ACC112 (cell line): ENCODE data around the gene GNAZ.

ENCODE experiments used
- H2AFZ ChIP-seq: fragments of 200-600 bp; sonication (generic); one replicate; pipeline ENCODE4 v1.6.0; 2017; ENCODE audit warnings: antibody characterized with exemption, low read length; ENCODE audit not compliant: unreplicated experiment
- H3K27ac ChIP-seq: fragments of 200-600 bp; sonication (generic); 2 replicates; pipeline ENCODE4 v1.5.1; 2014; ENCODE audit warnings: low read depth, mild to moderate bottlenecking, antibody characterized with exemption, low read length, moderate library complexity
- H3K27me3 ChIP-seq: fragments of 200-600 bp; sonication (generic); 2 replicates; pipeline ENCODE4 v1.6.1; 2014; ENCODE audit warnings: mild to moderate bottlenecking, antibody characterized with exemption, low read length, moderate library complexity, mixed read lengths; ENCODE audit not compliant: insufficient read depth
- H3K36me3 ChIP-seq: fragments of 200-600 bp; sonication (generic); 2 replicates; pipeline ENCODE4 v1.6.1; 2016; ENCODE audit warnings: mild to moderate bottlenecking, antibody characterized with exemption, low read length, moderate library complexity, mixed read lengths; ENCODE audit not compliant: insufficient read depth
- H3K4me1 ChIP-seq: fragments of 200-600 bp; sonication (generic); one replicate; pipeline ENCODE4 v1.6.1; 2016; ENCODE audit warnings: low read length, mixed read lengths; ENCODE audit not compliant: insufficient read depth, unreplicated experiment, control insufficient read depth
- H3K4me3 ChIP-seq: fragments of 200-600 bp; sonication (generic); 2 replicates; pipeline ENCODE4 v1.5.1; 2014; ENCODE audit warnings: mild to moderate bottlenecking, low read depth, low read length
- H3K79me2 ChIP-seq: fragments of 200-600 bp; sonication (generic); one replicate; pipeline ENCODE4 v1.6.0; 2016; ENCODE audit warnings: low read length; ENCODE audit not compliant: control insufficient read depth, unreplicated experiment, insufficient read depth

Gene GNAZ

DNA sequence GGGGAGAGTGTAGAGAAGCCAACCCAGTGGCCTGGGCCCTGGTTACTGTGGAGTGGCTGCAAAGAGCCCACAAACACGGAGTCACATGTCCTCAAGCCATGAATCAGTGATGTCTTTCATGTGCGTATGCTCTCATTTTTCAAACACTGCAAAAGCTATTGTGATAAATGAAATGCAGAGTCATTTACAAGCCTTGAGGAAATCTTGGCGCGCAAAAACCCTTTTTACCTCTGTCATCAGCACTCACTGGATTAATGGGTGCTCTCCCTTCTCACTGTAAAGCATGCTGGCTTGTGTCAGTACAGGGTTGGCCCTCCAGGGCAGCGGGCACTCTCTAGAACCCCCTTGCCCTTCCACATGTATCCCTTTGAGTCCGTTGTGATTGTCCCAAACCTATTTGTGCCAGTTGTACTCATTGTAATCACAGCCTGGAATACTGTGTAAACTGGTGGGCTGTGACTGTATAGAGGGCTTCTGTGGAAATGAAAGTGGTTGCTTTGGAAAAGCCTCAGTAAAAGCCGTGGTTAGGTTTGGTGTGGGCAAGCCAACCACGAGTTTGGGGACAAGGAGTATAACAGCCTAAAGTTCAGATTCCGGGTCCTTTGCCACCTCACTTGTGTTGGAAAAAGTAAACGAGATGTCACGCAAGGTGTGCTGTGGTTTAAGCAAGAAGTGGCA, 10.4 kb downstream of the GNAZ start:
- Histone ChIP-seq H3K4me1 (no peaks in the 10 kb centered on the region), H3K27ac (no peak overlapping the region), H3K4me3 (no peak overlapping the region), H2AFZ (no peak overlapping the region), H3K27me3 (no peaks in the 10 kb centered on the region), H3K36me3 (no peaks in the 10 kb centered on the region), H3K79me2 (no peaks in the 10 kb centered on the region)

DNA sequence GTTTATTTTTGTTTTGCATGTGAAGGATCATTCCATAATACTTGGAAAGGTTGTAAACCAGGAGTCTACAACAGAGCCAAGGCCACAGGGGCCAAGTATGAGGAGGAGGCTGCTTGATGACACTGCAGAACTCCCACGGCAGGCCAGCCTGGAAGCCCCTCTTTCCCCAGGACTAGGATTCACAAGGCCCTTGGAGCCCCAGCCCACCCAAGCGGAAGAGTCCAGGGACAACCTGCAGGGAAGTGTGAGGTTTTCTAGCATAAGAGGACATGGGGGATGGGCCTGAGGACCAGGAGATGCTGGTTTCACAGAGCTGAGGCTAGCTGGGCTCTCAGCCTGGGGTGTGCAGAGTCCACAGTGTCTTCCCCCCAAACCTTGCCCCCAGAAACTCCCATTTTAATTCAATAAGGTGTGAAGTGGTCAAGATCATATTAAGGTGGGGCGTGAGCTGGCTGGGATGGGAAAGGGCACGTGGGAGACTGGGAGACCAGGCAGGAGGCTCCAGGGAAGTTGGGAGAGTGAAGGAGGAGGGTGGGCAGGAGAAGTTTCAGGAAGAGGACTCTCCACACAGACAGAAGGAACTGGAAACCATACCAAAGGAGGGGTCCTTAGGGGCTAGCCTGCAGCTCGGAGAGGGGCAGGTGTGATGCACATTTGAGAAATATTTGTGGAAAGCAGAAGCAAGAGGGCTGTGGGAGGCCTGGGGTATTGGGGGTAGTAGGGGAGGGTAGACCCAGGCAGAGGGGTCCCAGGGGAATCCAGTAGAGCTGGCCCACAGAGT, 12.4 kb downstream of the GNAZ start:
- H3K4me1 ChIP-seq, result no peaks in the 10 kb centered on the region

DNA sequence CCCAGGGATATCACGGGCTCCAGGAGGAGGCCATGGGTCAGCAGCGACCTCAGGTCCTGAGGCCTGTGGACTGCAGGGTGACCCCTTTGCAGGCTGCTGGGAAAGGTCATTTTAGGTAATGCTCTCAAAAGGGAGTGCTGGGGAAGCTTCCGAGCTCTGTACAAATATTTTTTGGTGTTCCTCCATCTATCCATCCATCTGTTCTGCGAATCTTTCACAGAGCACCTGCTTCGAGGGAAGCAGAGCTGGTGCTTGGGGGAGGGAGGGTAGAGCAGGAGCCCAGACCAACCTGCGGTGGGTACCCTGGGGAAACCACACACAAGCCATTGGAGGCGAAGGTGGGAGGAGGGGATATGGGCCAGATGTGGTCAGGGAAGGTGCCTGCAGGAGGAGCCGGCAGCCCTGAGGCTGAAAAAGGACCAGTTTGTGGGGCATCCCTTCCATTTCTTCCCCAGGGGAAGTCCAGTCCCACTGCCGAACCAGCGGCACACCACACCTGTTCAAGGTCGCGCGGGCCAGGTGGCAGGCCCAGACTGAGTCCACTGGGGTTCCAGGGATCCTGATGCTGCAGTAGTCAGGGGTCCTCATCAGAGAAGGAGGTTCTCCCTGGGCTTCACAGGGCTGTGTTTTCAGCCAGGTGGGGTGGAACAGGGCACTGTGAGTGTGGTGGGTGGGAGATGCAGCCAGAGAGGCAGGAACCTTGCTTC, 13.1 kb downstream of the GNAZ start:
- no peaks in the 10 kb centered on the region for H3K36me3 ChIP-seq
- no peak overlapping the region for H2AFZ ChIP-seq
- no peaks in the 10 kb centered on the region for H3K4me1 ChIP-seq
- H3K79me2 ChIP-seq, result no peaks in the 10 kb centered on the region
- H3K27me3 ChIP-seq, result no peaks in the 10 kb centered on the region
- H3K4me3 ChIP-seq, result no peak overlapping the region
- no peak overlapping the region for H3K27ac ChIP-seq

More for the DNA sequence above, 12.4 kb downstream of the GNAZ start:
- H3K4me3 ChIP-seq, result no peak overlapping the region
- no peaks in the 10 kb centered on the region for H3K79me2 ChIP-seq
- no peaks in the 10 kb centered on the region for H3K27me3 ChIP-seq
- no peaks in the 10 kb centered on the region for H3K36me3 ChIP-seq
- H3K27ac ChIP-seq, result no peak overlapping the region
- H2AFZ ChIP-seq, result no peak overlapping the region

DNA sequence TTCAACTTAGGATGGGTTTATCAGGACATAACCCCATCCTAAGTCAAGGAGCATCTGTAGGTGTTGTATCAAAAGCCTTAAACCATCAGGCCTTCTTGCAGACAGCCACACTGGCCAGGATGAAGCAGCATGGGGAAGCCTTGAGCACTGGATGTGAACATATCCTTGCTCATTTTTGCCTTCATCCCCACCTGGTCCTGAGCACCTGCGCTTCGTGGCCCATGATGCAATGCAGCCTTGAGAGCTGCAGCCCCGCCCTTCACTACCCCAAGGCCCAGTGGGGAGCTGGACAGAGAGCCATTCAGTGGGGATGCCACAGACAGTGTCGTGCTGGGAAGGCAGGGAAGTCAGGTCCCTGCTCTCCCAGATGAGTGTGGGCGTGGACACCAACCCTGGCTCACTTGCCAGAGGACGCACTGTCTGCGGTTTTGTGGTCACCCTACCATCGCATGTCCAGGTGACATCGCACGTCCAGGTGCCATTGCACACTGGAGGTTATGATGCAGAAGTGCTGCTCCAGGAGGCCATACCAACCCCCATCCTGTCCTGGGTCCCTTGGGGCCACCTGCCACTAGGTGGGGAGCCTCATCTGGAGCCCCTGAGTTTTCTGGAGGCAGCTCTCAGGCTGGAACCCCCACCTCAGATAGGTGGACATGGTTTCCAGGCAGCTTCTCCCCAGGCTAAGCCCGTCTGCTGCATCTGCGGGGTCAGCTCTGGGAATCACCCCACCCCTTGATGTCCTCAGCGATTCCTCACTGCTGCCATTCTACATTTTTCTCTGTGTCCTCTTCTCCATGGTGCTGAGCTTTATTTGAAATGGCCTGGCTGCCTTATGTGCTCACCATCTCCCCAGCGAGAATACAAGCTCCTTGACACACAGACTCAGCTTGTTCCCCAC, 14.4 kb downstream of the GNAZ start:
- H3K4me1 ChIP-seq, result no peaks in the 10 kb centered on the region
- no peaks in the 10 kb centered on the region for H3K36me3 ChIP-seq
- H3K27me3 ChIP-seq, result no peaks in the 10 kb centered on the region
- no peak overlapping the region for H3K4me3 ChIP-seq
- H3K79me2 ChIP-seq, result no peaks in the 10 kb centered on the region
- H3K27ac ChIP-seq, result no peak overlapping the region
- H2AFZ ChIP-seq, result no peak overlapping the region

DNA sequence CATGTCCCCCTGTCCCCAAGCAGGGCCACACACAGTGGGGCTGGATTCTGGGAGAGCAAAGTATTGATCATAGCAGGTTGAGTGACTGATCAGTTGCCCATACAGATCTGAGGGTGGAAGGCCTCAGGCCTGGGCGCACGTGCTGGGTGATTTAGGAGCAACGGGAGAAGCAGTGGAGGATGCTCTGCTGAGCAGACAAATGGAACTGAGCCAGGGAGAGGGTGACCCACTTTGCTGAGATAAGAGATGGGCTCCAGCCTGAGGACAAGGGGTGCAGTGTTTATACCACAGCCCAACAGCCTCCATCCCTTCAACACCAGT, 15.0 kb downstream of the GNAZ start:
- H3K27me3 ChIP-seq, result no peaks in the 10 kb centered on the region
- no peak overlapping the region for H3K4me3 ChIP-seq
- H3K79me2 ChIP-seq, result no peaks in the 10 kb centered on the region
- no peaks in the 10 kb centered on the region for H3K36me3 ChIP-seq
- no peak overlapping the region for H3K27ac ChIP-seq
- no peak overlapping the region for H2AFZ ChIP-seq
- no peaks in the 10 kb centered on the region for H3K4me1 ChIP-seq

DNA sequence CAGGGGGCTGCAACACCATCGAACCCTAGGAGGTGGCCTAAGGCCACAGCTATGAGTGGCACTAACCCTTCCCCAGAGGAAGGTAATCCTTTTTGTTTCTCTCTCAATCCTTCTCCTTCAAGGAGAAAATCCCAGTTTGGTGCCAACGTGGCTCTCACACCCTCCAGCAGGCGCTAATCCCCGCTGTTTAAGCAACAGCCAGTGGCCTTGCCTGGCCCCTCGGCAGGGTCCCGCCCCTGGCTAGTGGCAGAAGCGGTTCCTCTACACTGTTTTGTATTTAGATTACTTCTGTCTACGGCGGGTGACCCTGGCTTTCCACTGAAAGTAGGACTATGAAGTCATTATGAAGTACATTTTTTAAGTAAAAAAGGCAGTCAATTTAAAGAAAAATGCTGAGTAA, 15.5 kb downstream of the GNAZ start:
- Histone ChIP-seq H3K27ac (no peak overlapping the region), H3K4me1 (no peaks in the 10 kb centered on the region), H2AFZ (no peak overlapping the region), H3K36me3 (no peaks in the 10 kb centered on the region), H3K79me2 (no peaks in the 10 kb centered on the region), H3K4me3 (no peak overlapping the region), H3K27me3 (no peaks in the 10 kb centered on the region)

DNA sequence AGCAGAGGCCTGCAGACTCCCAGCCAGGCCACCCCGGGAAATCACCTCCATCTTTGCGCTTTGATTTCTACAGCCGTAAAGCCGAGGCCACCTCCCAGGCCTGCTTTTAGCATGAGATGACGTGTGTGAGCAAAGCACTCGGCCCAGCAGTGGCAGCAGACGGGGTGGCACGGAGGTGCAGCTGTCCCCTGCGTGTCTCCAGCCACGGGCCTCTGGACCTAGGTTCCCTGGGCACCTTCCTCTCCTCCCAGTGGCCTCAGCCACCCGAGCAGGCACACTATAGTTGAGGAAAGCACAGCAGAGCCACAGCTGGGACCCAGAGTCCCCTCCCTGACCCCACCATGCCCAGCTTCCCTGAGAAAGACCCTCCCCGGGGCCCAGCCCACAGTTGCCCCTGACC, 15.9 kb downstream of the GNAZ start:
- H2AFZ ChIP-seq, result no peak overlapping the region
- no peaks in the 10 kb centered on the region for H3K36me3 ChIP-seq
- H3K79me2 ChIP-seq, result no peaks in the 10 kb centered on the region
- no peaks in the 10 kb centered on the region for H3K4me1 ChIP-seq
- no peaks in the 10 kb centered on the region for H3K27me3 ChIP-seq
- H3K27ac ChIP-seq, result no peak overlapping the region
- H3K4me3 ChIP-seq, result no peak overlapping the region

DNA sequence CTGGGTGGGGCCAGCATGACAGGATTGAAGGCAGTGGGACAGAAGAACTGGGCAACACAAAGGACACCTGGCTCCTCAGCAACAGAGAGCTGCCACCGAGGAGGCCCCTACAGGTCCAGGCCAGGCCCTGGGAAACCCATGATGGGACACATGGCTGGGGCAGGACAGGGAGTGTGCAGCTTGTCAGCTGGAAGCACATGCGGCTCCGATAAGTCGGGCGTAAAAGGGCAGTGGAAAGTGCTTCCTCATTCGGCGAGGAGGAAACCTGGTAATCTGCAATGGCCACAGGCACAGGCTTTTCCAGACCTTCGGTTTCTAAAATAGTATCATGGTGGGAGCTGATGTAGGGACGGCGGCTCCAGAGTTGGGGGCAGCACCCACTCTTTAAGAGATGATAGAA, 16.5 kb downstream of the GNAZ start:
- no peak overlapping the region for H3K4me3 ChIP-seq
- no peaks in the 10 kb centered on the region for H3K4me1 ChIP-seq
- no peaks in the 10 kb centered on the region for H3K27me3 ChIP-seq
- no peak overlapping the region for H3K27ac ChIP-seq
- no peaks in the 10 kb centered on the region for H3K79me2 ChIP-seq
- no peak overlapping the region for H2AFZ ChIP-seq
- H3K36me3 ChIP-seq, result no peaks in the 10 kb centered on the region

DNA sequence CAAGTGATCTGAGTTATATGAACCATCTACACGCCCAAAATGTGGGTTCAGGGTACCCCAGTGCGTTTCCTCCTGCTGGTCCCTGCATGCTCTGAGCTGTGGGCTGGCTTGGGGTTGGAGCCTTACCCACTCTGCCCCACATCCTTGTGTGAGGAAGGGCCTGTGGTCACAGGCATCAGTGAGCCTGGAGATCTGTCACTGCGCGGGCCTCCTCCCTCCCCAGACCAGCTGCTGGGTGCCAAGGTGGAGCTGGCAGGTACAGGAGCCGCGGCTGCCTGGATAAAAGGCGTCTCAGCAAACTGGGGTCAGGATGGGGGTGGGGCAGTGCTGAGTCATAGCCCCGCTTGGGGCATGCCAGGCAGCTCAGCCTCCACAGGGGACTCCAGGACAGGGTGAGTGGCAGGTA, 17.9 kb downstream of the GNAZ start:
- H3K4me1 ChIP-seq, result no peaks in the 10 kb centered on the region
- H3K36me3 ChIP-seq, result no peaks in the 10 kb centered on the region
- no peaks in the 10 kb centered on the region for H3K79me2 ChIP-seq
- no peak overlapping the region for H3K4me3 ChIP-seq
- no peaks in the 10 kb centered on the region for H3K27me3 ChIP-seq
- no peak overlapping the region for H2AFZ ChIP-seq
- H3K27ac ChIP-seq, result no peak overlapping the region

- Histone ChIP-seq H3K4me3 (no peak overlapping the region), H3K27me3 (no peaks in the 10 kb centered on the region), H3K27ac (no peak overlapping the region), H3K79me2 (no peaks in the 10 kb centered on the region), H3K4me1 (no peaks in the 10 kb centered on the region), H3K36me3 (no peaks in the 10 kb centered on the region), H2AFZ (no peak overlapping the region)
These were observed 18.7 kb downstream of the GNAZ start for GRCh38 chr22:23089010-23089409.
